Measurements from ENCODE around the gene MRPL52. TPM values are rescaled to one million over a fixed set of nuclear protein-coding genes. Genes with fewer than 3 reads are reported as not detected.
"Not testable (repeated sequence)": the region's sequence is repeated elsewhere in the genome, so short reads cannot be mapped to it uniquely, and the experiment has no call there.

MRPL52 gene
- total and polyA plus RNA-seq, 4 donors: 37.2 to 56.0 (median 48.2) TPM

GRCh38 chr14:22829076-22829660 is 519 bp upstream of the MRPL52 start:
- peak in 1 of 2 donors; percentile 8 for DNase-seq
- H3K36me3 ChIP-seq (ENCODE audit: control insufficient read depth in 1 of 2, insufficient read depth in 2 of 2, low read length in 1 of 2); H3K4me1 ChIP-seq (ENCODE audit: control insufficient read depth in 1 of 2, insufficient read depth in 2 of 2, low read length in 2 of 2); H3K27me3 ChIP-seq (ENCODE audit: control insufficient read depth in 1 of 2, insufficient read depth in 2 of 2, low read length in 1 of 2); ATAC-seq (ENCODE audit: low FRiP score); H3K4me3 ChIP-seq (ENCODE audit: low read length in 2 of 2); intact Hi-C loops (cut with DNase I); H3K27ac ChIP-seq (ENCODE audit: low read depth in 1 of 2, low read length in 2 of 2); H3K9me3 ChIP-seq (ENCODE audit: control insufficient read depth, low read length): not testable (repeated sequence)
- WGBS, 2 donors: 77 to 80% methylated on average over 12 of the region's 12 CpGs

GRCh38 chr14:22830443-22831010 is 840 bp downstream of the MRPL52 start:
- H3K4me3 ChIP-seq (ENCODE audit: low read length in 2 of 2): peak overlapping the region; percentile 41 to 75
- ATAC-seq (ENCODE audit: low FRiP score): no peak
- no peaks in the 10 kb centered on the region for H3K36me3 ChIP-seq (ENCODE audit: control insufficient read depth in 1 of 2, insufficient read depth in 2 of 2, low read length in 1 of 2)
- H3K27ac ChIP-seq (ENCODE audit: low read depth in 1 of 2, low read length in 2 of 2): no peak overlapping the region
- H3K4me1 ChIP-seq (ENCODE audit: control insufficient read depth in 1 of 2, insufficient read depth in 2 of 2, low read length in 2 of 2): no peaks in the 10 kb centered on the region
- no peak for DNase-seq
- H3K27me3 ChIP-seq (ENCODE audit: control insufficient read depth in 1 of 2, insufficient read depth in 2 of 2, low read length in 1 of 2): no peaks in the 10 kb centered on the region
- intact Hi-C loops (cut with DNase I): loop anchor here in 1 of 2 donors (10.0 kb wide), 1 partner anchor 74 kb away; no protein-coding TSS in a partner anchor
- no peaks in the 10 kb centered on the region for H3K9me3 ChIP-seq (ENCODE audit: control insufficient read depth, low read length)
- WGBS, 2 donors: 22 to 25% methylated on average over 3 of the region's 3 CpGs

- no peaks in the 10 kb centered on the region for H3K36me3 ChIP-seq (ENCODE audit: control insufficient read depth in 1 of 2, insufficient read depth in 2 of 2, low read length in 1 of 2)
- H3K27ac ChIP-seq (ENCODE audit: low read depth in 1 of 2, low read length in 2 of 2): peak overlapping the region in 1 of 2 donors; percentile 6
- no peak for DNase-seq
- H3K27me3 ChIP-seq (ENCODE audit: control insufficient read depth in 1 of 2, insufficient read depth in 2 of 2, low read length in 1 of 2): no peaks in the 10 kb centered on the region
- no peak for ATAC-seq (ENCODE audit: low FRiP score)
- intact Hi-C loops (cut with DNase I): loop anchor here in 1 of 2 donors (10.0 kb wide), 1 partner anchor 69 kb away; no protein-coding TSS in a partner anchor
- no peak overlapping the region for H3K4me3 ChIP-seq (ENCODE audit: low read length in 2 of 2)
- WGBS, 2 donors: 73 to 81% methylated on average over 3 of the region's 3 CpGs
- no peaks in the 10 kb centered on the region for H3K4me1 ChIP-seq (ENCODE audit: control insufficient read depth in 1 of 2, insufficient read depth in 2 of 2, low read length in 2 of 2)
- no peaks in the 10 kb centered on the region for H3K9me3 ChIP-seq (ENCODE audit: control insufficient read depth, low read length)
These were observed 5.8 kb downstream of the MRPL52 start for GRCh38 chr14:22835505-22835904.

- H3K4me1 ChIP-seq (ENCODE audit: control insufficient read depth in 1 of 2, insufficient read depth in 2 of 2, low read length in 2 of 2): no peaks in the 10 kb centered on the region
- DNase-seq: peak; percentile 90 to 93
- peak within 1 kb of the TSS; percentile 83 to 99 for H3K27ac ChIP-seq (ENCODE audit: low read depth in 1 of 2, low read length in 2 of 2)
- intact Hi-C loops (cut with DNase I): loop anchor here (1.0 to 10.0 kb wide), 3 partner anchors 15 to 68 kb away; no protein-coding TSS in a partner anchor
- no peaks in the 10 kb centered on the region for H3K27me3 ChIP-seq (ENCODE audit: control insufficient read depth in 1 of 2, insufficient read depth in 2 of 2, low read length in 1 of 2)
- H3K9me3 ChIP-seq (ENCODE audit: control insufficient read depth, low read length): no peaks in the 10 kb centered on the region
- H3K4me3 ChIP-seq (ENCODE audit: low read length in 2 of 2): peak within 1 kb of the TSS; percentile 88 to 92
- peak; percentile 90 for ATAC-seq (ENCODE audit: low FRiP score)
- 0 to 1% methylated on average over 45 to 46 of the region's 46 CpGs for WGBS, 2 donors
- H3K36me3 ChIP-seq (ENCODE audit: control insufficient read depth in 1 of 2, insufficient read depth in 2 of 2, low read length in 1 of 2): no peaks in the 10 kb centered on the region
These were observed 6.8 kb downstream of the MRPL52 start, which contains the start of gene MMP14 for GRCh38 chr14:22836301-22837113. MMP14 (plus strand) TSS chr14:22836585; CDS start chr14:22836818, 233 bp downstream.

- WGBS, 2 donors: 0 to 1% methylated on average over 57 of the region's 57 CpGs
- Histone ChIP-seq H3K4me3 (ENCODE audit: low read length in 2 of 2) (peak overlapping the region; percentile 88 to 92), H3K27ac (ENCODE audit: low read depth in 1 of 2, low read length in 2 of 2) (peak overlapping the region; percentile 83 to 99), H3K9me3 (ENCODE audit: control insufficient read depth, low read length) (no peaks in the 10 kb centered on the region), H3K36me3 (ENCODE audit: control insufficient read depth in 1 of 2, insufficient read depth in 2 of 2, low read length in 1 of 2) (peaks cover 0 to under 1% of the 10 kb centered on the region in 2 donors), H3K4me1 (ENCODE audit: control insufficient read depth in 1 of 2, insufficient read depth in 2 of 2, low read length in 2 of 2) (no peaks in the 10 kb centered on the region), H3K27me3 (ENCODE audit: control insufficient read depth in 1 of 2, insufficient read depth in 2 of 2, low read length in 1 of 2) (no peaks in the 10 kb centered on the region)
- ATAC-seq (ENCODE audit: low FRiP score): peak; percentile 66
- intact Hi-C loops (cut with DNase I): loop anchor here (1.0 to 10.0 kb wide), 3 partner anchors 14 to 68 kb away; no protein-coding TSS in a partner anchor
- peak; percentile 78 to 89 for DNase-seq
These were observed 7.5 kb downstream of the MRPL52 start for GRCh38 chr14:22837114-22837749.

GRCh38 chr14:22837750-22838538 is 8.3 kb downstream of the MRPL52 start:
- no peaks in the 10 kb centered on the region for H3K4me1 ChIP-seq (ENCODE audit: control insufficient read depth in 1 of 2, insufficient read depth in 2 of 2, low read length in 2 of 2)

GRCh38 chr14:22838631-22839041 is 8.9 kb downstream of the MRPL52 start:
- Histone ChIP-seq H3K27me3 (ENCODE audit: control insufficient read depth in 1 of 2, insufficient read depth in 2 of 2, low read length in 1 of 2) (no peaks in the 10 kb centered on the region), H3K4me1 (ENCODE audit: control insufficient read depth in 1 of 2, insufficient read depth in 2 of 2, low read length in 2 of 2) (no peaks in the 10 kb centered on the region), H3K27ac (ENCODE audit: low read depth in 1 of 2, low read length in 2 of 2) (peak overlapping the region in 1 of 2 donors; percentile 62), H3K9me3 (ENCODE audit: control insufficient read depth, low read length) (no peaks in the 10 kb centered on the region), H3K4me3 (ENCODE audit: low read length in 2 of 2) (peak overlapping the region; percentile 5 to 29), H3K36me3 (ENCODE audit: control insufficient read depth in 1 of 2, insufficient read depth in 2 of 2, low read length in 1 of 2) (peaks cover 0 to 5% of the 10 kb centered on the region in 2 donors)
- WGBS, 2 donors: 3 to 7% methylated on average over 6 of the region's 6 CpGs
- DNase-seq: peak; percentile 65 to 68
- peak; percentile 12 for ATAC-seq (ENCODE audit: low FRiP score)
- intact Hi-C loops (cut with DNase I): loop anchor here in 1 of 2 donors (10.0 kb wide), 1 partner anchor 66 kb away; no protein-coding TSS in a partner anchor

More at GRCh38 chr14:22837750-22838538, 8.3 kb downstream of the MRPL52 start:
- Histone ChIP-seq H3K27ac (ENCODE audit: low read depth in 1 of 2, low read length in 2 of 2) (peak overlapping the region; percentile 83 to 99), H3K4me3 (ENCODE audit: low read length in 2 of 2) (peak overlapping the region; percentile 88 to 92), H3K36me3 (ENCODE audit: control insufficient read depth in 1 of 2, insufficient read depth in 2 of 2, low read length in 1 of 2) (peaks cover 0 to 3% of the 10 kb centered on the region in 2 donors), H3K9me3 (ENCODE audit: control insufficient read depth, low read length) (no peaks in the 10 kb centered on the region), H3K27me3 (ENCODE audit: control insufficient read depth in 1 of 2, insufficient read depth in 2 of 2, low read length in 1 of 2) (no peaks in the 10 kb centered on the region)
- intact Hi-C loops (cut with DNase I): loop anchor here (1.0 to 10.0 kb wide), 3 partner anchors 13 to 67 kb away; no protein-coding TSS in a partner anchor
- DNase-seq (peak; percentile 79 to 89), ATAC-seq (ENCODE audit: low FRiP score) (peak; percentile 67)
- WGBS, 2 donors: 2 to 4% methylated on average over 24 to 25 of the region's 25 CpGs
